ENCODE data around the gene BCAP29. TPM values are rescaled to one million over a fixed set of nuclear protein-coding genes. Genes with fewer than 3 reads are reported as not detected.

The BCAP29 gene
- total RNA-seq, 4 donors from 2014 or later = 95.8 to 154 (median 121) TPM

DNA sequence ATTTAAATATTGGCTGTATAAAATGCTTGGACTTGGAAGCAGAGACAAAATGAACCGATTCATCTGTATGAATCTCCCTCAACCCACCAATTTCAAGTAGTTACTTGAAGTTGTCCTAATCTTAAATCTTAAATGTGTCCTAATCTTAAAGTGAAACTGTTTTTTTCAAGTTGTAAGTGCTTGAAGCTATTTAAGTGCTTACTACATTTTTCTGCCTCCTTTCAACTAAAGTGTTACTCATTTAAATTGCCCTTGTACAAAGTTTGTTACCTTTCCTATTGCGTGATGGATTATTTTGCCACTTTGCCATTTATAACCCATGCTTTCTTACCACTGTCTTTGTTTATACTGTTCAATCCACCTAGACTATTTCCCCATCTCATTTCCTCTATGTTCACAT, 2.8 kb downstream of the BCAP29 start:
- TF ChIP-seq, protein P1, sequence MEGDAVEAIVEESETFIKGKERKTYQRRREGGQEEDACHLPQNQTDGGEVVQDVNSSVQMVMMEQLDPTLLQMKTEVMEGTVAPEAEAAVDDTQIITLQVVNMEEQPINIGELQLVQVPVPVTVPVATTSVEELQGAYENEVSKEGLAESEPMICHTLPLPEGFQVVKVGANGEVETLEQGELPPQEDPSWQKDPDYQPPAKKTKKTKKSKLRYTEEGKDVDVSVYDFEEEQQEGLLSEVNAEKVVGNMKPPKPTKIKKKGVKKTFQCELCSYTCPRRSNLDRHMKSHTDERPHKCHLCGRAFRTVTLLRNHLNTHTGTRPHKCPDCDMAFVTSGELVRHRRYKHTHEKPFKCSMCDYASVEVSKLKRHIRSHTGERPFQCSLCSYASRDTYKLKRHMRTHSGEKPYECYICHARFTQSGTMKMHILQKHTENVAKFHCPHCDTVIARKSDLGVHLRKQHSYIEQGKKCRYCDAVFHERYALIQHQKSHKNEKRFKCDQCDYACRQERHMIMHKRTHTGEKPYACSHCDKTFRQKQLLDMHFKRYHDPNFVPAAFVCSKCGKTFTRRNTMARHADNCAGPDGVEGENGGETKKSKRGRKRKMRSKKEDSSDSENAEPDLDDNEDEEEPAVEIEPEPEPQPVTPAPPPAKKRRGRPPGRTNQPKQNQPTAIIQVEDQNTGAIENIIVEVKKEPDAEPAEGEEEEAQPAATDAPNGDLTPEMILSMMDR (IDR thresholded peaks at IDR 0.05) = no peak
- DNase-seq (ENCODE audit: low spot score) (no peak), ATAC-seq (ENCODE audit: low FRiP score) (no peak)

DNA sequence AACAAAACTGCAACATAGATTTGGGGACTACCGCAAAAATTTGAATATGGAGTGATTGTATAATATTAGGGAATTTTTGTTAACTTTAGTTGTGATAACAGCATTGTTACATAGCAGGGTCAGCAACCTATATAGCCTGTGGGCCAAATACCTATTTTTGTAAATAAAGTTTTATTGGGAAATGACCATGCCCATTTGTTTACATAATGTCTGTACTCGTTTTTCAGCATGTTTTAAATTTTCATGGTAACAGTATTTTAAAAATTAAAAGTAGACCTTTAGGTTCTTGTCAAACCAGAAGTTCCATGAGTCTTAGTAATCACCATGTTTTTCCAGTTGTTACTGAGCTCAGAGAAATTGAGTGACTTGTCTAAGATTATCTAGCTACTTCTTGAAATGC, 4.7 kb downstream of the BCAP29 start:
- no peak for ATAC-seq (ENCODE audit: low FRiP score)
- TF ChIP-seq, protein P1 (IDR thresholded peaks at IDR 0.05) = no peak
- no peak for DNase-seq (ENCODE audit: low spot score)

DNA sequence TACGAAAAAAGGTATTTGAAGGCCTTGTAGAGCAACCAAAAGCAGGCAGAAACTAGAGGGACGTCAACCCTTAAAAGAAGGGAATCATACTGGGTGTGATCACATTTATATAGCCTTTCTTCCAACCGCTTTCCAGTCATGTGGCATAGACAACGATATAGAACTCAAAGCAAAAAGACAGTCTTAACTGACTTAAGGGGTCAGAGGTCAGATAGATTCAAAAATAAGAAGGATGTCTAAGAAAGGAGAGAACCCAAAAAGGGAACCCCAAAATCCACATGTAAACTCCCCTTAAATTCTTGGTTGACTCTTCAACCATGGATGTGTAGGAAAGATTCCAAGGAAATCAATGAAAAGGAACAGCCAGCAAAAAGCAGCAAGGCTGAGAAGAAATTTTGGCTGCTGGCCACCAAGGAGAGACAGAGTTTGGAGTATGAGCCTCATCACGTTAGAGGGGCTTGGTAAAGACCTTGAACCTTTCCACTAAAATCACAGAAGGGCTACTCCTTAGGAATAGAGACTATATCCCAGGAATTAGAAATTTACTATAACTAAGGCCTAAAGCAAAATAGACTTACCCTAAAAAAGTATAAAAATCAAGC, 8.6 kb downstream of the BCAP29 start:
- TF ChIP-seq, protein P1 (IDR thresholded peaks at IDR 0.05) = no peak
- ATAC-seq (ENCODE audit: low FRiP score) (no peak), DNase-seq (ENCODE audit: low spot score) (no peak)

DNA sequence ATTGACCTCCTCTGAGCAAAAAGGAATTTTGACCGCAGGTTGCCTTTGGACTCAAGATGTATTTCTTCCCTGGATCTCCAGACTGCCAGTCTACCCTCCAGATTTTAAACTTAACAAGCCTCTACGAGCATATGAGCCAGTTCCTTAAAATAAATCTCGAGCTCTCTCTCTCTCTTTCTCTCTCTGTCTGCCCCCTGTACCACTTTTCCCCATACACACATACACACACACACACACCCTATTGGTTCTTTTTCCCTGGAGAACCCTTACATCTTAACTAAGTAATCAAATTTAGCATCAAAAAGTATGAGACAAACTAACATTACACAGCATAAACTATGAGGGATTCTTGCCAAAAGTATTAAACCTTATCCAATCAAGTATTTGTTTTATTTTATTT, 11.4 kb downstream of the BCAP29 start:
- DNase-seq (ENCODE audit: low spot score) (no peak), ATAC-seq (ENCODE audit: low FRiP score) (no peak)
- TF ChIP-seq, protein P1 (IDR thresholded peaks at IDR 0.05) = no peak

DNA sequence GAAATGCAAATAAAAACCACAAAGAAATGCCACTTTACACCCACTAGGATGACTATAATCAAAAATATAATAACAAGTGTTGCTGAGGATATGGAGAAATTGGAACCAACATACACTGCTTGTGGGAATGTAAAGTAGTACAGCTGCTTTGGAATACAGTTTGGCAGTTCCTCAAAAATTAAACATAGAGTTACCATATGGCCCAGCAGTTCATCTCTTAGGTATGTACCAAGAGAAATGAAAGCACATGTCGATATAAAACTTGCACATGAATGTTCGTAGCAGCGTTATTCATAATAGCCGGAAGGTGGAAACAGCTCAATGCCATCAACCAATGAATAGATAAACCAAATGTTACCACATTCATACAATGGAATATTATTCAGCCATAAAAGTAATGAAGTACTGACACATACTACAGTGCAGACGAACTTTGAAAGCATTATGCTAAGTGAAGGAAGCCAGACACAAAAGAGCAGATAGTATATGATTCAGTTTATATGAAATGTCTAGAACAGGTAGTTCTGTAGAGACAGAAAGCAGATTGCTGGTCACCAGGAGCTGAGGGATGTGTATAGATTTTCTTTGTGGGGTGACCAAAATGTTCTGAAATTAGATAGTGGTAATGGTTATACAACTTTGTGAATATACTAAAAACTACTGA, 12.4 kb downstream of the BCAP29 start:
- TF ChIP-seq, protein P1 (IDR thresholded peaks at IDR 0.05) = no peak
- no peak for DNase-seq (ENCODE audit: low spot score)
- ATAC-seq (ENCODE audit: low FRiP score) = no peak

DNA sequence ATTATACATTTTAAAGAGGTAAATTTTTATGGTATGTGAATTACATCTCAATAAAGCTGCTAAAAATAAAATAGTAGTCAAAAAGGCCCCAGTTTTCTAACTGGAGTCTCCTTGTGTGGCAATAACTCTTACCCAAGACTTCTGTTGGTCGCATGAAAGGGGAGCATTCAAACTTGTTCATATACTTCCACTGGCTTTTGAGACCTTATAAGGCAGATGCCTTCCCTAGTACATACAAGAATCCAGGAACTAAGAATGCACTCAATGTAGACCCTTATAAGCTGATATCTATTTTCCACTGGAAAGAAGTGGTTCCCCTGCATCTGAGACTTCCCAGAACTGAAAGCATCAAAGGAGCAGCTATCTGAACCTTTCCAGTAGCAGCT, 13.0 kb downstream of the BCAP29 start:
- ATAC-seq (ENCODE audit: low FRiP score) (no peak), DNase-seq (ENCODE audit: low spot score) (no peak)
- TF ChIP-seq, protein P1 (IDR thresholded peaks at IDR 0.05) = no peak

Data from omental fat pad (tissue), 4 donors.